ENCODE measurements around the gene SLC30A7. TPM values are rescaled to one million over a fixed set of nuclear protein-coding genes. Genes with fewer than 3 reads are reported as not detected.

The SLC30A7 gene
- total RNA-seq, 2 donors from 2014 or later, result 10.5 to 13.5 TPM

DNA sequence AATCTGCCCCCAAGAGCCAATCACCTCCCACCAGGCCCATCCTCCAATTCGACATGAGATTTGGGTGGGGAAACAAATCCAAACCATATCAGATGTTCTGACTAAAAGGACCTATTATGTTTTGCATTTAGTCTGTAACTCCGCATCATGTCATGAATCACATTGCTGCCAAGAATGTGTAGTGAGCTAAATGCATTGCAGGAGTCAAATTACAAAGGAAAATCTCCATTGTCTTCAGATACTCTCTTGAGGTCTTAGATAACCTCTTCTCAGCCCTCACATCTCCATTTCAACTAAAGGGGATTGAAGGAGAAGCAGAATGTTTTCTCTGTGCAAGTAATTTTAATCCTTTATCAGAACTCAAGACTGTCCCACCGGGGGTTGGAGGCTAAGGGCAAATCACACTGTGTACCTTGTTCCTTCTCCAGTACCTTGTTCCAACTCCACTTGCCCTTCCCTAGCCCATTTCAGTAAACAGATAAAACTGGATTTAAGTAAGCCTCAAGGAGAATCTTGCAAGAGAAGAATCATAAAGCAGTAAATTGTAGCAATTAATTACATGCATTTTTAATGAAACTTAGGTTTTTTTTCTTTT lies 35.4 kb upstream of the SLC30A7 start:
- Histone ChIP-seq H3K27ac (no peak overlapping the region), H3K4me3 (no peak overlapping the region), H3K9me3 (no peaks in the 10 kb centered on the region), H3K36me3 (replicated peaks in 1 of 2; ENCODE audit: insufficient read depth in 1 of 2, low read depth in 2 of 2) (no peaks in the 10 kb centered on the region), H3K27me3 (no peaks in the 10 kb centered on the region), H3K4me1 (no peaks in the 10 kb centered on the region)
- intact Hi-C loops (cut with DNase I), result loop anchor here (10.0 kb wide), 1 partner anchor 396 kb away; no protein-coding TSS in a partner anchor
- WGBS, 2 donors, result 61 to 68% methylated on average over 3 of the region's 3 CpGs
- TF ChIP-seq POLR2A (IDR thresholded peaks at IDR 0.05), result no peak
- TF ChIP-seq, protein P1, sequence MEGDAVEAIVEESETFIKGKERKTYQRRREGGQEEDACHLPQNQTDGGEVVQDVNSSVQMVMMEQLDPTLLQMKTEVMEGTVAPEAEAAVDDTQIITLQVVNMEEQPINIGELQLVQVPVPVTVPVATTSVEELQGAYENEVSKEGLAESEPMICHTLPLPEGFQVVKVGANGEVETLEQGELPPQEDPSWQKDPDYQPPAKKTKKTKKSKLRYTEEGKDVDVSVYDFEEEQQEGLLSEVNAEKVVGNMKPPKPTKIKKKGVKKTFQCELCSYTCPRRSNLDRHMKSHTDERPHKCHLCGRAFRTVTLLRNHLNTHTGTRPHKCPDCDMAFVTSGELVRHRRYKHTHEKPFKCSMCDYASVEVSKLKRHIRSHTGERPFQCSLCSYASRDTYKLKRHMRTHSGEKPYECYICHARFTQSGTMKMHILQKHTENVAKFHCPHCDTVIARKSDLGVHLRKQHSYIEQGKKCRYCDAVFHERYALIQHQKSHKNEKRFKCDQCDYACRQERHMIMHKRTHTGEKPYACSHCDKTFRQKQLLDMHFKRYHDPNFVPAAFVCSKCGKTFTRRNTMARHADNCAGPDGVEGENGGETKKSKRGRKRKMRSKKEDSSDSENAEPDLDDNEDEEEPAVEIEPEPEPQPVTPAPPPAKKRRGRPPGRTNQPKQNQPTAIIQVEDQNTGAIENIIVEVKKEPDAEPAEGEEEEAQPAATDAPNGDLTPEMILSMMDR (IDR thresholded peaks at IDR 0.05), result no peak
- ATAC-seq (no peak), DNase-seq (no peak)

DNA sequence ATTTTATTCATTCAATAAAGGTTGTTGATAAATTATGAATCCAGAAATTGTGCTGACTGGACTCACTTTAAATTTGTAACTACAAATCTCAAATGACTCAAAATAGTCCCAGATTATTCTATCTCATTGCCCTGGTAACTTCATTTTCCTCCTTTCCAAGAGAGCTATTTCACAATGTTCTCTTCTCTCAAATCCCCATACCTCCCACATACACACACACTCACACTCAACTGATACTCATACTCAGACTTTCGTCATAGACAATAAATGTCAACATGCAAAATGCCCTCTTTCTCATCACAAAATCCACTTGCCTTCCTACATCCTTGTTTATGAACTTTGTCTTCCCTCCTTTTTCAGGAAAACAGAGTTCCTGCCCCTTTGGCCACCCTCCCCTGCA lies 34.5 kb upstream of the SLC30A7 start:
- no peaks in the 10 kb centered on the region for H3K4me1 ChIP-seq
- TF ChIP-seq, protein P1 (IDR thresholded peaks at IDR 0.05), result no peak
- no peak for TF ChIP-seq POLR2A (IDR thresholded peaks at IDR 0.05)
- intact Hi-C loops (cut with DNase I), result loop anchor here (10.0 kb wide), 1 partner anchor 397 kb away; no protein-coding TSS in a partner anchor
- WGBS, 2 donors, result 71 to 88% methylated on average over 1 of the region's 1 CpG
- H3K27ac ChIP-seq, result no peak overlapping the region
- H3K9me3 ChIP-seq, result no peaks in the 10 kb centered on the region
- ATAC-seq, result peak; percentile 27
- no peaks in the 10 kb centered on the region for H3K27me3 ChIP-seq
- H3K4me3 ChIP-seq, result no peak overlapping the region
- DNase-seq, result no peak
- no peaks in the 10 kb centered on the region for H3K36me3 ChIP-seq (replicated peaks in 1 of 2; ENCODE audit: insufficient read depth in 1 of 2, low read depth in 2 of 2)

DNA sequence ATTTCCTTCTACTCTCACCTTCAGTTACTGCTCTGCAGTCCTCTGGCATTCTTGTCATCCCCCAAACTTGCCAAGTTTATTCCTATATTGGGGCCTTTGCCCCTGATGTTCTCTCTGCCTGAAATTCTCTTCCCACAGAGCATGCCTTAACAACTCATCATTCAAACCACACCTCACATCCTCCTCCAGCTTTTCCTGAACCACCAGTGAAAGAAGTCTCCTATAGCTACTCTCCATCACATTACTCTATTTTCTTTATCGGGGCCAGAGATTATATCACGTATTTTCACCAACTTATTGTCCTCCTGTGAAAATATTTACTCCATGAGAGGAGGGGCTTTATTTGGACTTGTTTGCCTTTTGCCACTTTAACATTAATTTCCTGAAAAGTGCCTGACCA lies 33.3 kb upstream of the SLC30A7 start:
- H3K4me3 ChIP-seq, result no peak overlapping the region
- no peak for DNase-seq
- H3K9me3 ChIP-seq, result no peaks in the 10 kb centered on the region
- TF ChIP-seq POLR2A (IDR thresholded peaks at IDR 0.05), result no peak
- TF ChIP-seq, protein P1 (IDR thresholded peaks at IDR 0.05), result no peak
- no peaks in the 10 kb centered on the region for H3K36me3 ChIP-seq (replicated peaks in 1 of 2; ENCODE audit: insufficient read depth in 1 of 2, low read depth in 2 of 2)
- ATAC-seq, result no peak
- H3K27ac ChIP-seq, result no peak overlapping the region
- 64 to 78% methylated on average over 2 of the region's 2 CpGs for WGBS, 2 donors
- intact Hi-C loops (cut with DNase I), result loop anchor here (10.0 kb wide), 1 partner anchor 398 kb away; no protein-coding TSS in a partner anchor
- H3K27me3 ChIP-seq, result no peaks in the 10 kb centered on the region
- no peaks in the 10 kb centered on the region for H3K4me1 ChIP-seq

DNA sequence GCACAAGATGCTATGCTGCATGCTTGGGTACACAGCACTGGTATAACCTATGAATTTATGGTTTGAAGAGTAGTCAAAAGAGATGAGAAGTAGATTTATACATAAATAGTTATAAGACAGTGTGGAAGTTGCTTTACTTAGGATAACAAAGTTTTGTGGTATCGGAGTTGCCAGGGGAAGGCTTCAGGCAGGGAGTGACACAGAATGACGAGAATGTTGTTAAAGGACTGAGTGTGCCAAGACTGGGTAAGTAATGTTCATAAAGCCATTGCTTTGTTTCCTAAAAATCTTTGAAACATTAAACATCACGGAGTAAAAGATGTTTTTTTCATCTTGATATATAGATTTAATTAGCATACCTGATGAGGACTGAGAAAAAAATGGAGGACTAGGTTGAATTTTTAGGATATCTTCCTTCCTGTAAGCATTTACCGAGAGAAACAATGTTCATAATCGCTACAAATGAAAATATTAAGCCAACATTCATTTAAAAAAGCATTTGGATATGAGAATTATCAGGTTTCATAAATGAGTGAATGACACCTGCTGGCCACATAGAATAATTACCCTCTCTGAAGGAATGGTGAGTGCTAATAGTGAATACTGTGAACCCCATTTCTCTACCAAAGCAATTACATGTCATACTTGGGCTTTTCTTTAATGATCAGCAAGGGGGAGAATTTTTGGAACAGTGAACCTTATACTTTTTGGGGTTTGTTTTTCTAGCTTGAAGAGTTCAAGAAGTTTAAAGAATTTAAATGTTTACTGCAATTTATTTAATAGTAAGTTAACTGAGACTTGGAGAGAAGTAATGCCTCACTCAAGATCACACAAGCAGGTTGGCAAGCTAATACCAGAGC lies 29.6 kb upstream of the SLC30A7 start:
- no peaks in the 10 kb centered on the region for H3K27me3 ChIP-seq
- WGBS, 2 donors, result 7 to 20% methylated on average over 5 of the region's 5 CpGs
- no peak for TF ChIP-seq POLR2A (IDR thresholded peaks at IDR 0.05)
- TF ChIP-seq, protein P1 (IDR thresholded peaks at IDR 0.05), result peak in 6 of 7 experiments; percentile 31 to 63 (median 60)
- no peaks in the 10 kb centered on the region for H3K9me3 ChIP-seq
- no peak overlapping the region for H3K27ac ChIP-seq
- DNase-seq, result peak in 1 of 4 donors; percentile 10
- no peaks in the 10 kb centered on the region for H3K4me1 ChIP-seq
- ATAC-seq, result peak; percentile 58
- intact Hi-C loops (cut with DNase I), result loop anchor here (5.0 to 10.0 kb wide), 2 partner anchors 401 to 1059 kb away; no protein-coding TSS in a partner anchor
- H3K4me3 ChIP-seq, result no peak overlapping the region
- no peaks in the 10 kb centered on the region for H3K36me3 ChIP-seq (replicated peaks in 1 of 2; ENCODE audit: insufficient read depth in 1 of 2, low read depth in 2 of 2)
